ENCODE measurements around the gene THSD4. TPM values are rescaled to one million over a fixed set of nuclear protein-coding genes. Genes with fewer than 3 reads are reported as not detected.

Gene THSD4
- total and polyA plus RNA-seq, 3 experiments from 2014 or later: not detected

DNA sequence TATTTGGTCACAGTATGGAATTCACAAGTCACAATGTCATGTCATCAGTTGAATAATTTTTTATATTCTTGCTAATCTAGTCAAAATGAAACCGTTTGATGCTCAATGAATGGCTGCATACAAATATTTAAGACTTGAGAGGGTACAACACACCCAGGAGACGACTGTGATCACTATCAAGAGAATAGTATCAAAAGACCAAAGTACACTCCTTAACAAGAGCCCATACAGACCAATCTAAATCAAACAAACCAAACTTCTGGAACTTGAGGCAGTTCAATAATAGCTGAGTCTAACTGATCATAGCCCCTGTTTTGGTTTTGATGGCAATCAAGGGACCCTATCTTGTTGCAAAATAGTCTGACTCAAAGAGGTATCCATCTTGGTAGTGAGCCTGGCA, 265.1 kb downstream of the THSD4 start:
- H3K9me3 Mint-ChIP-seq: peaks cover 0 to 7% (median 2%) of the 10 kb centered on the region in 5 donors
- no peak overlapping the region for H3K4me3 Mint-ChIP-seq
- ChIA-PET POLR2A (no interaction called here), CTCF (no interaction called here)
- Histone ChIP-seq H3K4me3 (ENCODE audit: low read length) (no peak overlapping the region), H3K9me3 (ENCODE audit: low read length) (no peaks in the 10 kb centered on the region), H3K36me3 (ENCODE audit: insufficient read depth, low read length) (no peaks in the 10 kb centered on the region), H3K4me1 (ENCODE audit: insufficient read depth, low read length) (peaks cover 5% of the 10 kb centered on the region), H3K27ac (ENCODE audit: low read depth, low read length) (no peak overlapping the region), H3K27me3 (ENCODE audit: insufficient read depth, low read length, poor library complexity, severe bottlenecking) (no peaks in the 10 kb centered on the region)
- H3K27me3 Mint-ChIP-seq: peaks cover 5 to 29% of the 10 kb centered on the region in 2 donors
- peaks cover 2 to 11% (median 7%) of the 10 kb centered on the region in 3 donors for H3K4me1 Mint-ChIP-seq
- peaks cover 0 to under 1% (median 0%) of the 10 kb centered on the region in 3 donors for H3K36me3 Mint-ChIP-seq
- H3K27ac Mint-ChIP-seq: no peak overlapping the region
- no peak for DNase-seq

DNA sequence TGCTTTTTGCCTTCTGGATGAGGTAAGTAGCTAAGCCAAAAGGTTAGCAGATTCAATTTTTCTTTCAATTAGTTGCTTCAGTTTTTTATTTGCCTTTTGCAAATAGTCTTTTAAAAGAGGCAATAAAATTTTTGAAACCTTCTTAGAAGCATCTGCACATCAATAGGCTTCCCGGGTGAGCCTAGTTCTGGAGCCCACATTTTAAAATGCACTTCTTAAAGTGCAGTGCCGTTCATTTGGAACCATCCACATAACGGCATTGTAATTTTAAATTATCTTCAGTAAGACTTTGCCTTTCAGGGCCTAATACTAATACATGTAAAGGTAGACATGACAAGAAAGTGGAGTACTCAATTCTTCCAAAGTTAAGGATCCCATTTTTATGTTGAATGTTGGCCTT, 269.2 kb downstream of the THSD4 start:
- Mint-ChIP-seq H3K9me3 (peaks cover 0 to 5% (median 0%) of the 10 kb centered on the region in 5 donors), H3K4me1 (peaks cover 6 to 22% (median 15%) of the 10 kb centered on the region in 3 donors), H3K4me3 (no peak overlapping the region), H3K27ac (no peak overlapping the region), H3K36me3 (no peaks in the 10 kb centered on the region), H3K27me3 (peaks cover 11 to 26% of the 10 kb centered on the region in 2 donors)
- Histone ChIP-seq H3K4me3 (ENCODE audit: low read length) (no peak overlapping the region), H3K36me3 (ENCODE audit: insufficient read depth, low read length) (no peaks in the 10 kb centered on the region), H3K4me1 (ENCODE audit: insufficient read depth, low read length) (no peaks in the 10 kb centered on the region), H3K9me3 (ENCODE audit: low read length) (no peaks in the 10 kb centered on the region), H3K27me3 (ENCODE audit: insufficient read depth, low read length, poor library complexity, severe bottlenecking) (no peaks in the 10 kb centered on the region), H3K27ac (ENCODE audit: low read depth, low read length) (no peak overlapping the region)
- no peak for DNase-seq
- ChIA-PET POLR2A (no interaction called here), CTCF (no interaction called here)

DNA sequence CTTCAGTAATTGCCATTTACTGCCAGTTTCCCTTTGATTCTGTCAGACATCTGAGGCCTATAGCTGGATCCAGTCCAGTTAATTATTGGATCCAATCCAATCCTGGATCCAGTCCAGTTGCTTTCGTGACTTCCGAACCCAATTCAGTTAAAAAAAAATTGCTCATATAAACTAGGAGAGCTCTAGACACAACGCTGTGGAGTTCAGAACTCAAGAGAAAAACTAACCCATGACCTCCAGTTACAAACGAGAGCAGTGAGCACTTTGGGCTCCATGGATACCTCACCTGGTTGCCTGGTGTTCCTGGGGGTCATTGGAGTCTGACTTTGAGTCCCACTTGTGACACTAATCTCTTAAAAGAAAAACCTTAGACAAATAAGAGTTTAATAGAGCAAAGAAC, 269.8 kb downstream of the THSD4 start:
- Histone ChIP-seq H3K4me1 (ENCODE audit: insufficient read depth, low read length) (no peaks in the 10 kb centered on the region), H3K27me3 (ENCODE audit: insufficient read depth, low read length, poor library complexity, severe bottlenecking) (no peaks in the 10 kb centered on the region), H3K27ac (ENCODE audit: low read depth, low read length) (no peak overlapping the region), H3K4me3 (ENCODE audit: low read length) (no peak overlapping the region), H3K9me3 (ENCODE audit: low read length) (no peaks in the 10 kb centered on the region), H3K36me3 (ENCODE audit: insufficient read depth, low read length) (no peaks in the 10 kb centered on the region)
- peaks cover 6 to 22% (median 15%) of the 10 kb centered on the region in 3 donors for H3K4me1 Mint-ChIP-seq
- POLR2A ChIA-PET: no interaction called here
- no peaks in the 10 kb centered on the region for H3K36me3 Mint-ChIP-seq
- CTCF ChIA-PET: no interaction called here
- DNase-seq: no peak
- H3K9me3 Mint-ChIP-seq: peaks cover 0 to 5% (median 0%) of the 10 kb centered on the region in 5 donors
- H3K27me3 Mint-ChIP-seq: peaks cover 12 to 26% of the 10 kb centered on the region in 2 donors
- no peak overlapping the region for H3K4me3 Mint-ChIP-seq
- no peak overlapping the region for H3K27ac Mint-ChIP-seq

DNA sequence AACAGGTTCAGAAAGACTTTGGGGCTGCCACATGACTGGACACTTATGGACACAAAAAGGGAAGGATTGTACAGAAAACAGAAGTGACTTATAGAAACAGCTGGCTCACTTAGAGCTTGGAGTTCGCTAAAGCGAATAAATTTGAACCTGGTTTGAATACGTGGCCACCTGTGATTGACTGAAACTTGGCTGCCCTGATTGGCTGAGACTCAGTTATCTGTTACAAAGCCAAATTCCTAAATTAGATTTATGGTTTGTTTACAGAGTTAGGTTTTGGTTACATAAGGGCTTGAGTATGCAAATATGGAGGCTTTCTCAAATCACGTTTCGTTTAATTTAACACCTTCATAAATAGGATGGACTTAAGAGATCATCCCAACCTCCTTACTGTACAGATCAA, 270.2 kb downstream of the THSD4 start:
- no peak overlapping the region for H3K4me3 ChIP-seq (ENCODE audit: low read length)
- Mint-ChIP-seq H3K4me1 (peaks cover 6 to 22% (median 15%) of the 10 kb centered on the region in 3 donors), H3K36me3 (no peaks in the 10 kb centered on the region), H3K27me3 (peaks cover 12 to 26% of the 10 kb centered on the region in 2 donors), H3K27ac (no peak overlapping the region), H3K4me3 (no peak overlapping the region), H3K9me3 (peaks cover 0 to 5% (median 0%) of the 10 kb centered on the region in 5 donors)
- POLR2A ChIA-PET: no interaction called here
- no peaks in the 10 kb centered on the region for H3K27me3 ChIP-seq (ENCODE audit: insufficient read depth, low read length, poor library complexity, severe bottlenecking)
- H3K36me3 ChIP-seq (ENCODE audit: insufficient read depth, low read length): no peaks in the 10 kb centered on the region
- DNase-seq: no peak
- no peaks in the 10 kb centered on the region for H3K9me3 ChIP-seq (ENCODE audit: low read length)
- CTCF ChIA-PET: interaction anchor here (1.7 kb wide), 1 partner anchor 8 kb away, joined by 6 read pairs; no protein-coding TSS in a partner anchor
- H3K27ac ChIP-seq (ENCODE audit: low read depth, low read length): no peak overlapping the region
- H3K4me1 ChIP-seq (ENCODE audit: insufficient read depth, low read length): no peaks in the 10 kb centered on the region

GRCh38 chr15:71386005-71386404, 270.7 kb downstream of the THSD4 start:
- Histone ChIP-seq H3K27ac (ENCODE audit: low read depth, low read length) (no peak overlapping the region), H3K4me3 (ENCODE audit: low read length) (no peak overlapping the region), H3K4me1 (ENCODE audit: insufficient read depth, low read length) (no peaks in the 10 kb centered on the region), H3K27me3 (ENCODE audit: insufficient read depth, low read length, poor library complexity, severe bottlenecking) (no peaks in the 10 kb centered on the region), H3K36me3 (ENCODE audit: insufficient read depth, low read length) (no peaks in the 10 kb centered on the region), H3K9me3 (ENCODE audit: low read length) (no peaks in the 10 kb centered on the region)
- POLR2A ChIA-PET: no interaction called here
- CTCF ChIA-PET: interaction anchor here (1.2 to 1.7 kb wide), 3 partner anchors 8 to 58 kb away, joined by 3 to 6 read pairs (median 4); no protein-coding TSS in a partner anchor
- Mint-ChIP-seq H3K9me3 (peaks cover 0 to 5% (median 0%) of the 10 kb centered on the region in 5 donors), H3K27me3 (peaks cover 12 to 26% of the 10 kb centered on the region in 2 donors), H3K36me3 (no peaks in the 10 kb centered on the region), H3K27ac (no peak overlapping the region), H3K4me1 (peaks cover 6 to 22% (median 15%) of the 10 kb centered on the region in 3 donors), H3K4me3 (no peak overlapping the region)
- DNase-seq: no peak

DNA sequence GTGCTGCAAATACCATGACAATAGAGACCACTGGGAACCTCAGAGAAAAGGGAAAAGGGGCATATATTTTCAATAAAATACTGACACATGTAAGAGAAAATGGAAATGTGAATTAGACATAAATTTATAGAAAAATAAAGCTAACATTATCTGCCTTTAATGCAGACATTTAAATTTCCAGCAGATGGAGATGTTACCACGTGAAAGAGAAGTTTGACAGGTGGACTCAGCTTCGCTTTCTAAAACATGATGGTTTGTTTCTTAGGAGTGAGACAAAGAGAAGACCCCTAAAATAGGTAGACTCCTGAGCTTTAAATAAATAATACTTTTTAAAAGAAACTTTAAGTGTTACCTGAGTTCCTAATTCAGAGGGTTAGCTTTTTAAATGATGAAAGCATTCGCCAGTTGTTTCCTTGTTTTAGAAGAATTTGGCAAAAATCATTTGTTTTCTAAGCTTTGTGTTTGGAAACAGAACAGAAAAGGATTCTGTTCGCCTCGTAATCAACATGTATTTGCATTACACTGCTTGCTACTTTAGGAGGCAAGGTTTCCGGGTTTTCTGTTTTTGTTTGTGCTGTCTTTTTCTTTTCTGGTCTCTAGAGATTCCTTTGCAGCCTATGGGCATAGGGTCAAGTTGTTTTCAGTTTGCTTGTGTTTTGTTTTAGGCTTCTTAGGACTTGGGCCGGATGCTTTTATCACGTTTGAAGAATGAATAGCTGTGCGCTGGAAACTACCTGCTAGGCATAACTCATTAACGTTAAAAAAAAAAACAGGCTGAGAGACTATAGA, 271.4 kb downstream of the THSD4 start:
- ChIA-PET CTCF (interaction anchor here (1.2 to 1.7 kb wide), 3 partner anchors 9 to 57 kb away, joined by 3 to 6 read pairs (median 4); no protein-coding TSS in a partner anchor), POLR2A (no interaction called here)

DNA sequence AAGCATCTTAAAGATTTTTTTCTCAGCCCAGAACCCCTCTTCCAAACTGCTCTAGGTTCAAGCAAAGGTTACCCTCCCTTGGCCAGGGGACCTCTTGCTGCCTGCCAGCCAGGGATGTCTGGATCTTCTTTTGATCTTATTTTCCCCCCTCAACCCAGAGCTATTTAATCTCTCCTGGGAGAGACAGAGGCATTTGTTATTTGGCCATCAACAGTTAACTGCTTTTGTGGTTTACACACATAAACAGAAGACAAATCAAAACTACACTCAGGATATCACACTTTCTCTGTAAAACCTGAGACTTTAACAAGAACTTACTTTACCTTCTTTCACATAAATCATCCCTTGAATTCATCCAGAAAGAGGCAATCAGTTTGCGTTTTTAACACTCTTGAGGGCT, 272.5 kb downstream of the THSD4 start:
- no peak overlapping the region for H3K27ac ChIP-seq (ENCODE audit: low read depth, low read length)
- no peaks in the 10 kb centered on the region for H3K27me3 ChIP-seq (ENCODE audit: insufficient read depth, low read length, poor library complexity, severe bottlenecking)
- H3K4me3 ChIP-seq (ENCODE audit: low read length): no peak overlapping the region
- Mint-ChIP-seq H3K36me3 (peaks cover 0 to 7% (median 0%) of the 10 kb centered on the region in 3 donors), H3K9me3 (peaks cover 0 to 5% (median 0%) of the 10 kb centered on the region in 5 donors), H3K4me3 (no peak overlapping the region), H3K27me3 (peaks cover 14 to 40% of the 10 kb centered on the region in 2 donors), H3K27ac (no peak overlapping the region), H3K4me1 (peaks cover 6 to 22% (median 15%) of the 10 kb centered on the region in 3 donors)
- DNase-seq: no peak
- no peaks in the 10 kb centered on the region for H3K4me1 ChIP-seq (ENCODE audit: insufficient read depth, low read length)
- ChIA-PET CTCF (no interaction called here), POLR2A (no interaction called here)
- H3K9me3 ChIP-seq (ENCODE audit: low read length): no peaks in the 10 kb centered on the region
- H3K36me3 ChIP-seq (ENCODE audit: insufficient read depth, low read length): no peaks in the 10 kb centered on the region

More for the DNA sequence above, 271.4 kb downstream of the THSD4 start:
- Histone ChIP-seq H3K4me3 (ENCODE audit: low read length) (no peak overlapping the region), H3K36me3 (ENCODE audit: insufficient read depth, low read length) (no peaks in the 10 kb centered on the region), H3K27me3 (ENCODE audit: insufficient read depth, low read length, poor library complexity, severe bottlenecking) (no peaks in the 10 kb centered on the region), H3K9me3 (ENCODE audit: low read length) (no peaks in the 10 kb centered on the region), H3K27ac (ENCODE audit: low read depth, low read length) (no peak overlapping the region), H3K4me1 (ENCODE audit: insufficient read depth, low read length) (no peaks in the 10 kb centered on the region)
- Mint-ChIP-seq H3K27me3 (peaks cover 12 to 31% of the 10 kb centered on the region in 2 donors), H3K4me1 (peaks cover 6 to 22% (median 15%) of the 10 kb centered on the region in 3 donors), H3K27ac (no peak overlapping the region), H3K9me3 (peaks cover 0 to 5% (median 0%) of the 10 kb centered on the region in 5 donors), H3K36me3 (no peaks in the 10 kb centered on the region), H3K4me3 (no peak overlapping the region)
- peak in 1 of 5 donors; percentile 11 for DNase-seq

GRCh38 chr15:71390096-71390495, 274.8 kb downstream of the THSD4 start:
- Histone ChIP-seq H3K27me3 (ENCODE audit: insufficient read depth, low read length, poor library complexity, severe bottlenecking) (no peaks in the 10 kb centered on the region), H3K27ac (ENCODE audit: low read depth, low read length) (no peak overlapping the region), H3K36me3 (ENCODE audit: insufficient read depth, low read length) (no peaks in the 10 kb centered on the region), H3K9me3 (ENCODE audit: low read length) (no peaks in the 10 kb centered on the region), H3K4me3 (ENCODE audit: low read length) (no peak overlapping the region), H3K4me1 (ENCODE audit: insufficient read depth, low read length) (no peaks in the 10 kb centered on the region)
- POLR2A ChIA-PET: no interaction called here
- H3K9me3 Mint-ChIP-seq: peaks cover 0 to 5% (median 0%) of the 10 kb centered on the region in 5 donors
- peaks cover 14 to 54% of the 10 kb centered on the region in 2 donors for H3K27me3 Mint-ChIP-seq
- H3K27ac Mint-ChIP-seq: peak overlapping the region in 1 of 8 donors; percentile 21
- peaks cover 6 to 22% (median 15%) of the 10 kb centered on the region in 3 donors for H3K4me1 Mint-ChIP-seq
- no peak overlapping the region for H3K4me3 Mint-ChIP-seq
- DNase-seq: no peak
- peaks cover 0 to 8% (median 0%) of the 10 kb centered on the region in 3 donors for H3K36me3 Mint-ChIP-seq
- CTCF ChIA-PET: no interaction called here

Data from CD8-positive, alpha-beta memory T cell (primary cell).